Fibroblast of skin of abdomen (primary cell): ENCODE results near the gene AMPD3.

Experiments
- DNase-seq: peaks from one replicate; pipeline ENCODE4 v3.0.0-alpha.2; 2013

Gene AMPD3

GRCh38 chr11:10540915-10541560 lies 86.0 kb downstream of the AMPD3 start, which contains the start of gene RNF141:
Gene RNF141, minus strand, starts transcription at chr11:10541187. Its CDS starts 7,029 bp downstream, at chr11:10534158.
- DNase-seq, result peak; percentile 89

GRCh38 chr11:10541561-10541930 lies 86.5 kb downstream of the AMPD3 start:
- no peak for DNase-seq

GRCh38 chr11:10542776-10543175 lies 87.7 kb downstream of the AMPD3 start:
- no peak for DNase-seq

GRCh38 chr11:10543782-10544181 lies 88.7 kb downstream of the AMPD3 start:
- no peak for DNase-seq

GRCh38 chr11:10544491-10545465 lies 89.7 kb downstream of the AMPD3 start:
- DNase-seq, result no peak

- peak; percentile 43 for DNase-seq
These were observed 95.6 kb downstream of the AMPD3 start for GRCh38 chr11:10550503-10551289.

GRCh38 chr11:10551290-10551592 lies 96.2 kb downstream of the AMPD3 start:
- DNase-seq, result no peak

GRCh38 chr11:10551845-10552352 lies 96.8 kb downstream of the AMPD3 start:
- no peak for DNase-seq

GRCh38 chr11:10556590-10556989 lies 101.5 kb downstream of the AMPD3 start:
- no peak for DNase-seq
